Stimulated activated CD8-positive, alpha-beta memory T cell treated with anti-CD3 and anti-CD28 coated beads, Interleukin-12 subunit alpha, Interleukin-12 subunit beta, amount 100 ng/mL, for 4 hours (primary cell): ENCODE results near the gene COL23A1.
"Not testable (repeated sequence)": the region's sequence is repeated elsewhere in the genome, so short reads cannot be mapped to it uniquely, and the experiment has no call there.

Experiments
- DNase-seq: peaks from one replicate; pipeline ENCODE4 v3.0.0-alpha.2; 2020; ENCODE audit warnings: low read depth

The COL23A1 gene

GRCh38 chr5:178207917-178208280, 382.3 kb downstream of the COL23A1 start:
- DNase-seq = no peak

GRCh38 chr5:178207183-178207916, 382.8 kb downstream of the COL23A1 start:
- DNase-seq = no peak

GRCh38 chr5:178206166-178207101, 383.8 kb downstream of the COL23A1 start:
- DNase-seq = no peak

GRCh38 chr5:178205749-178206047, 384.5 kb downstream of the COL23A1 start:
- DNase-seq = no peak

GRCh38 chr5:178204935-178205748, 385.1 kb downstream of the COL23A1 start:
- DNase-seq = peak; percentile 59

- peak; percentile 93 for DNase-seq
Measured at GRCh38 chr5:178204182-178204934, 385.8 kb downstream of the COL23A1 start, which contains the start of gene HNRNPAB. Gene HNRNPAB, plus strand, starts transcription at chr5:178204533. Its CDS starts 305 bp downstream, at chr5:178204838.

- no peak for DNase-seq
Measured at GRCh38 chr5:178203670-178204181, 386.5 kb downstream of the COL23A1 start.

GRCh38 chr5:178202541-178202940, 387.7 kb downstream of the COL23A1 start:
- DNase-seq = no peak

GRCh38 chr5:178201927-178202235, 388.3 kb downstream of the COL23A1 start:
- no peak for DNase-seq

- DNase-seq = no peak
Measured at GRCh38 chr5:178201221-178201926, 388.8 kb downstream of the COL23A1 start.

- DNase-seq = no peak
Measured at GRCh38 chr5:178199581-178200434, 390.4 kb downstream of the COL23A1 start.

- no peak for DNase-seq
Measured at GRCh38 chr5:178198706-178199105, 391.5 kb downstream of the COL23A1 start.

GRCh38 chr5:178198151-178198550, 392.0 kb downstream of the COL23A1 start:
- not testable (repeated sequence) for DNase-seq

- no peak for DNase-seq
Measured at GRCh38 chr5:178196986-178197385, 393.2 kb downstream of the COL23A1 start.

- no peak for DNase-seq
Measured at GRCh38 chr5:178196281-178196812, 393.8 kb downstream of the COL23A1 start.

- no peak for DNase-seq
Measured at GRCh38 chr5:178194026-178194425, 396.2 kb downstream of the COL23A1 start.

- no peak for DNase-seq
Measured at GRCh38 chr5:178193251-178193809, 396.9 kb downstream of the COL23A1 start.

- no peak for DNase-seq
Measured at GRCh38 chr5:178192787-178193186, 397.4 kb downstream of the COL23A1 start.

- no peak for DNase-seq
Measured at GRCh38 chr5:178192244-178192643, 397.9 kb downstream of the COL23A1 start.
